Endothelial cell of coronary artery (primary cell): ENCODE results near the gene ARHGEF10L. TPM values are rescaled to one million over a fixed set of nuclear protein-coding genes. Genes with fewer than 3 reads are reported as not detected.

Experiments used
- total RNA-seq: library from RNA; depleted of rRNA; stranded (reverse); fragments of >200 nt; gene quantifications from 2 replicates; pipeline ENCODE4 v1.2.3, GENCODE V29; 2014

The ARHGEF10L gene, protein sequence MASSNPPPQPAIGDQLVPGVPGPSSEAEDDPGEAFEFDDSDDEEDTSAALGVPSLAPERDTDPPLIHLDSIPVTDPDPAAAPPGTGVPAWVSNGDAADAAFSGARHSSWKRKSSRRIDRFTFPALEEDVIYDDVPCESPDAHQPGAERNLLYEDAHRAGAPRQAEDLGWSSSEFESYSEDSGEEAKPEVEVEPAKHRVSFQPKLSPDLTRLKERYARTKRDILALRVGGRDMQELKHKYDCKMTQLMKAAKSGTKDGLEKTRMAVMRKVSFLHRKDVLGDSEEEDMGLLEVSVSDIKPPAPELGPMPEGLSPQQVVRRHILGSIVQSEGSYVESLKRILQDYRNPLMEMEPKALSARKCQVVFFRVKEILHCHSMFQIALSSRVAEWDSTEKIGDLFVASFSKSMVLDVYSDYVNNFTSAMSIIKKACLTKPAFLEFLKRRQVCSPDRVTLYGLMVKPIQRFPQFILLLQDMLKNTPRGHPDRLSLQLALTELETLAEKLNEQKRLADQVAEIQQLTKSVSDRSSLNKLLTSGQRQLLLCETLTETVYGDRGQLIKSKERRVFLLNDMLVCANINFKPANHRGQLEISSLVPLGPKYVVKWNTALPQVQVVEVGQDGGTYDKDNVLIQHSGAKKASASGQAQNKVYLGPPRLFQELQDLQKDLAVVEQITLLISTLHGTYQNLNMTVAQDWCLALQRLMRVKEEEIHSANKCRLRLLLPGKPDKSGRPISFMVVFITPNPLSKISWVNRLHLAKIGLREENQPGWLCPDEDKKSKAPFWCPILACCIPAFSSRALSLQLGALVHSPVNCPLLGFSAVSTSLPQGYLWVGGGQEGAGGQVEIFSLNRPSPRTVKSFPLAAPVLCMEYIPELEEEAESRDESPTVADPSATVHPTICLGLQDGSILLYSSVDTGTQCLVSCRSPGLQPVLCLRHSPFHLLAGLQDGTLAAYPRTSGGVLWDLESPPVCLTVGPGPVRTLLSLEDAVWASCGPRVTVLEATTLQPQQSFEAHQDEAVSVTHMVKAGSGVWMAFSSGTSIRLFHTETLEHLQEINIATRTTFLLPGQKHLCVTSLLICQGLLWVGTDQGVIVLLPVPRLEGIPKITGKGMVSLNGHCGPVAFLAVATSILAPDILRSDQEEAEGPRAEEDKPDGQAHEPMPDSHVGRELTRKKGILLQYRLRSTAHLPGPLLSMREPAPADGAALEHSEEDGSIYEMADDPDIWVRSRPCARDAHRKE (N-terminal part only)
- 3.5 and 9.5 TPM in 2 replicates for total RNA-seq

DNA sequence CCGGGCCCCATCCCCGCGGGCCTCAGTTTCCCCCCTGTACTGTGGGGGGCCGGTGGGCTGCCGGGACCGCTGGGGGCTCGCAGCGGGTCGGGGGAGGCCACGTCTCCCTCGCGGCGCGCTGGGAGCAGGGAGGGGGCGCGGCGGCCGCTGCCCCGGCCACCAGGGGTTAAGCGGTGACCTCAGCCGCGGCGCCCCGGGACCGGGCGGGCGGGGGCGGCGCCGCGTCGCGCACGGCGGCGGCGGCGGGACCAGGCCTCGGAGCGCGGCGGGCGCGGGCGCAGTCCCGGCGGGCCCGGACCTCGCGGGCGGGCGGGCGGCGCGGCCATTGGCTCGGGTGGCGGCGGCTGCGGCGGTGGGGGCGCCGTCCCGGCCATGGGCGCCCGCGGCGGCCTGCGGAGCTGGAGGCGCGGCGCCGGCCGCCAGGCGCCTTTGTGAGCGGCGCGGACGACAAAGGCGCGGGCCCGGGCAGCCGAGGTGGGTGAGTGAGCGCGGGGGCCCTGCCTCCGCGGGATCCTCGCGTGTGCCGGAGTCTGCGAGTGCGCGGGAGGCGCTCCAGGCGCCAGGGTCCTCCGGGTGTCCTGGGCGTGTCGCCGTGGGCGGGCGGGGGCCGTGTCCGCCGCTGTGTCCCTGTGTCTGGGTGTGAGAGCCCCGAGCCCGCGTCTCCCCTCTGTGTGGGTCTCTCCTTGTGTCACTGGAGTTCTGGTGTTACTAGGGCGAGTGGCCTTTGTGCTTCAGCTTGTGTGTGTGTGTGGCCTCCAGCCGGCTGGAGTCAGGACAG, at the start of gene ARHGEF10L:
Gene ARHGEF10L, plus strand, starts transcription at position 222 of the 778 bp plus-strand sequence. CDS start 40,898 bp downstream, outside the sequence.

Other genes with a start within 250 kb of the ARHGEF10L start
- gene PADI4, start 231.5 kb upstream of the ARHGEF10L start, total RNA-seq, result not detected in 2 replicates
- not detected in 2 replicates for gene PADI6, start 167.5 kb upstream of the ARHGEF10L start, total RNA-seq
- gene RCC2, start 100.0 kb upstream of the ARHGEF10L start, total RNA-seq, result 71.0 and 108 TPM in 2 replicates
- not detected in 2 replicates for gene ACTL8, start 215.6 kb downstream of the ARHGEF10L start, total RNA-seq